HG03457 (cell line): ENCODE data around the gene CELF4.
"Not testable (repeated sequence)": the region's sequence is repeated elsewhere in the genome, so short reads cannot be mapped to it uniquely, and the experiment has no call there.

Experiments
- ATAC-seq: cut with Tn5 transposase; IDR thresholded peaks from one replicate; pipeline ENCODE4 v1.9.1; 2021; ENCODE audit warnings: moderate number of reproducible peaks; ENCODE audit not compliant: unreplicated experiment

The CELF4 gene

GRCh38 chr18:37375181-37375580 lies 190.4 kb downstream of the CELF4 start:
- ATAC-seq: no peak

DNA sequence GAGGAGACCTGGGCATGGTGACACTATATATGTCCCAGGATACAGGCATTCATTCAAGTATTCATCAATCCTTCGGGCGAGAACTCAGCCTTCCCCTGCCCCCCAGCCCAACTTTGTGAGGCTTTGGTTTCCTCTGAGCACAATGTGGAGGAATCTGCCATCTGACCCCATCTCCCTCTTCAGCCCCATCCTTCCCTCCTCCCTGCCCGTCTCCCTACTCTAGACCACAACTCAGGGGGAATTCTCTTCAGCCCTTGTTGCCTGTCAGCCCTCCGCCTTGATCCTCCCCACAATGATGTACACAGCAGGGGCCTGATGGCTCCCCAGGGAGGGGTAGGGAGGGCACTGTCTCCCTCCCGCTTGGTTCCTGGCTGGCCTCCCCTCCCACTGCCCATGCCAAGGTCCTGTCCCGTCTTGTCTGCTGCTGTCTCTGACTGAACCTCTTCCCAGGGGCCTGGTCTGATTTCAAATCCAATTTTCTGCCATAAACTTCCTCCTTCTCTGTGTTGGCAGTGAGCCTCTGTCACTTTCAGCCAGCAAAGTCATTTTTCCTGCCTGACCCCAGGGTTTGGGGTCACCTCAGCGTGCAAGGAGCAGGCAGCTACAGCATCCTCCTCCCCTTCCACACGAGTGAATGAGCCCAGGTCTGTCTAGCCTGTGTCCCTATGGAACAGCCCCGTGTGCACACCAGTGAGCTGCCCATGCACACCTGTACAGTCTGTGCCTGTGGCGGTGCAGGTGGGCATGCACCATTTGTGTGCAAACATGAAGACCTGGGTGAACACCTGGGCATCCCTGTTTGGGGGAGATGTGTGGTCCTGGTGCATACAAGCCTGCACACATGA lies 197.3 kb downstream of the CELF4 start:
- no peak for ATAC-seq

GRCh38 chr18:37364237-37364636 lies 201.4 kb downstream of the CELF4 start:
- ATAC-seq: no peak

DNA sequence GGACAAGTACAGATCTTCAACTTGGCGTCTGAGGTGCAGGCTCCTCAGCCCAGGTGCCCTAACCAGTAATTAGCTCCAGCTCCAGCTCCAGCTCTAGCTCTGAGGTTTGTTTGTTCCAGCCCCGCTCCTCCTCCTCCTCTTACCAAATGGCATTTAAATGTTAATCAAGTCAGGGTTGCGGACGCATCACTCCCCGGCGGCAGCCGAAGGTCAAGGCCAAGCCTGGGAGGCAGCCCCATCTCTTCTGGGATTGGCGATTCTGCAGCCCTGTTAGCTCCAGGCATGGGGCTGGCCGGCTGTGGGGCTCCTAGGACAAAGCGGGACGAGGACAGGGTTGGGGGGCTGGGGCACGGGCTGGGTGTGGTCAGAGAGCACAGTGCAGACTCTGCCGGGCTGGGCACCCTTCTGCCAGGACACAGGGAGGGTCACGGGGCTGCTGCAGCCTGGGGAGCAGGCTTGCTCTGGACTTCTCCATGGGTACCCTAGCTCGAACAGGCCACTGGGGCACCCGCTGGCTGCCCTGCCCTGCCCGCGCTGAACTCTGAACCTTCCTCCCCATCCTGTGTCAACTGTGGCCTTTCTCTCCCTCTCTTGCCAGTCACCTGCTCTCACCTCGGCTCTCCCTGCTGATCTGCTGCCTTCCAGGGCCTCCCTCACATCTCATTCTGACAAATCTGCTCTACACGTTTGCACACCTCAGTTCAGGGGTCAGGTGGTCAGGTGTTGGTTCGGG lies 203.3 kb downstream of the CELF4 start:
- no peak for ATAC-seq

- ATAC-seq: no peak
Measured at GRCh38 chr18:37361335-37362157, 204.1 kb downstream of the CELF4 start.

GRCh38 chr18:37358061-37358460 lies 207.5 kb downstream of the CELF4 start:
- ATAC-seq: not testable (repeated sequence)

- ATAC-seq: no peak
Measured at GRCh38 chr18:37355772-37356171, 209.8 kb downstream of the CELF4 start.

- no peak for ATAC-seq
Measured at GRCh38 chr18:37351110-37351509, 214.5 kb downstream of the CELF4 start.

- no peak for ATAC-seq
Measured at GRCh38 chr18:37348729-37349128, 216.9 kb downstream of the CELF4 start.

DNA sequence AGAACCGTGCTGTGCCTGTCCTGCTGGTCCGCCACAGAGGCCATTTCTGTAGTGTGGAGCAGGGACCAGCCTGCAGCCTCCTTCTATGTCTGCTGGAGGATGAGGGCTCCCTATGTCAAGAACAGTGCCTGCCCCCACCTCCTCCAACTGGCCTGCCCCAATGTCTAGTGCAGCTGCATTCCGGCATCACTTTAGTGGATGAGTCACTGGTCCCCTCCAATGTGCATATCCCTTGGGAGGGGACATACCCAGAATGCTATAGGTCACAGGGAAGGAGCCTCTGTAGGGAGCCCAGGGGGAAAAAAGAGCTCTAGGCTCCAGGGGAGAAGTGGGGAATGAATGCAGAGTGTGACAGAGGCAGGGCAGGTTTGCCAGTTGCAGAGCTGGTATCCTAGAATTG lies 219.6 kb downstream of the CELF4 start:
- no peak for ATAC-seq

- no peak for ATAC-seq
Measured at GRCh38 chr18:37343542-37343851, 222.1 kb downstream of the CELF4 start.

DNA sequence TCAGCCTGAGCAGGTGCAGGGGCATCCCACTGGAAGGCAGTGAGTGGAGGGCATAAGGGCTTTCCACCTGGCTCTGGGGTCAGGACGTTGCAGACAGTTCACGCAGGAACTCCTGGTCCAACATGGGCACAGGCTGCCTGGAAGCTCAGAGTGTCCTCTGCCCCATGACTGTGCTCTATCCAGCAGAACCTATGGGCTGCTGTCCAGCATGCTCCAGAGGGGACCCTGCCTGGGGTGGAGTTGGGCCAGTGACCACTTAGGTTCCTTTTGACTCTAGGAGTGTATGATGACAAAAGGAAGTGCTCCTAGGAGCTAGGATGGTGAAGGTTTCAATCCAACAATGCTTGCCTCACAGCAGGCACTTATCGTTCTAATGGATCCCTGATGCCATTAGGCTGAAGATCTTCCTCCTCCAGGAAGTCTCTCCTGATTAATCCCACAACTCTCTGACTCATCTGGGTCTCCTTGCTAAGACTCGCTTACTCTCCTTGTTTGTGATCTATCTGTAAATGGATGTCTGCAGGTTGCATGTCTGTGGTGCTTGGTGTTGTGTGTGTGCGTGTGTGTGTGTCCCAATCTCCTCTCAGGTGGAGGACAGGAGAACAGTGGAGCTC lies 224.0 kb downstream of the CELF4 start:
- no peak for ATAC-seq

DNA sequence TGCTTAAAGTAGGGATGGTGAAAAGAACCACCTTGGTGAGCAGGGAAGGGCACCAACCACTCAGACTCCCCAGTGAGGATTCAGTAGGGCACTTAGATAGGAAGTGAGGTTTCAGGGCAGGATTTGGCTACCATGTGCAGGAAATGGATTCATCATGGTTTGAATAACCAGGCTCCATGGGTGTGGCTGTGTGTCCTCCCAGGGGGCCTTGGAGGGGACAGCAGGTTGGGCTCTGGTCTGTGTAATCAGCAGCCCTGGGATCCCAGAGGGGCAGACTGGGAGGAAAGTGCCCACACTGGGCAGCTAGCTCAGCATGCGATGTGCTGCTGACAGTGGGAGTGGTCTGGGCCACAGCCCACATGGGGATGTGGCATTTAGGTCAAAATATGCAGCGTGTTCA lies 224.6 kb downstream of the CELF4 start:
- ATAC-seq: no peak

DNA sequence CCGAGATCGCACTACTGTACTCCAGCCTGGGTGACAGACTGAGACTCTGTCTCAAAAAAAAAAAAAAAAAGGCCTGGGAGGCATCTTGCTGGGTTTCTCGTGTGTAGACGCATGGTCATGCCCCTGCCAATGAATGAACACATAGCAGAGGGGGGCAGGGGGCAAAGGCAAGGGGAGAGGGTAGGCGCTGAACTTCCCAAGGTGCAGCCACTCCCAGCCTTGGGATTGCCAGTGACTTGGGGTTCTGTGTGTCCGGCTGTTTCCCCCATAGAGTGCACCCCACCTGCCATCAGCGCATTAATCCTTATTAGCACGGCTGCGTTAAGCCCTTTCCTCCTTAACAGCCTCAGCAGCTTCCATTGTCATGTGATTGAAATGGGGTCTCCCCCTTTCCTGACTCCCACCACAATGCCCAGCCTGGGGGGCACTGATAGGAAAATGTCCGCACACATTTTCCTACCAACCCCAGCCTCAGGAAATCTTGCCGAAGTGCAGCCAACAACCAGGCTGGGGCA lies 225.8 kb downstream of the CELF4 start:
- ATAC-seq: no peak

DNA sequence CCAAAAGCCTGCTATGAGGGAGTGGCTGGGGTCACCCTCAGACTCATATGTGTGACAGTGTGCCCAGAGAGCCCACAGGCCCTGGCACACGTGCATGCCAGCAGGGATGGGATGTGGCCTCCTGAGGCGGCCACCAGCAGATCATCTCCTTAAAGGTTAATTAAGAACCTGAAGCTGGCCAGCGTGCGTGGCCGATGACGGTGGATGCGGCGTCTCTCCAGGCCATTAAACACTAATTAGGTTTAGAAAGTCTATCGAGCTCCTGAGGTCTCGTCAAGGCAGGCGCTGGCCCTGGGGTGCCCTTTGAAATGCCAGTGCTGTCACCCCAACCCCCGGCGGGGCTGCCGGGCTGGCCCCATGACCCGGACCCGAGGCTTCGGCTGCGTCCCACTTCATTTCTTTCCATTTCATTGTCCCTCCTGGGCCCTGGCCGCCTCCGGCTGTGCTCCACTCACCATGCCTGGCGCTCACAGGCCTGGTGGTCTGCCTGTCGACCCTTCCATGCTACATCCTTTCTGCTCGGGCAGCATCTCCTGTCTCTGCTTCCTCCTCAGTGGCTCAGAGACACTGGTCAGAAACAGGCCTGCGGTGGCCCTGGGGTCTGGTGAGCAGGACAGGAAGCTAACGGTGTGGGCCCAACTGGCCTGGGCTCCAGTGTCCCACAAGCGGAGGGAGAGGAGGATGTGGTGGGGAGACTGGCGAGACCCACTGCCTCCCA lies 228.9 kb downstream of the CELF4 start:
- ATAC-seq: no peak

DNA sequence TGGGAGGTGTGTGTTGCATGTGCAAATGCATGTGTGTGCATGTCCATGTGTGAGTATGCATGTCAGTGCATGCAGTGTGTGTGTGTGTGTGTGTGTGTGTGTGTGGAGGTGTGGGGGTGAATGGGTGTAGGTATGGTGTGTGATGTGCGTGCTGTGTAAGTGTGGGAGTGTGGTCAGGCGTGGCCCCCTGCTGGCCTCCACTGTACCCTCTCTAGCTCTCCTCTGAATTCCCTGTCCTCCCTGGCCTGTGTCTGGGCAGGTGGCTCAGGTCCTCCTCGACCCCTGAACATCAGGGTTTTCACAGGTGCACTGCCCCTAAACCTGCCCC lies 230.2 kb downstream of the CELF4 start:
- no peak for ATAC-seq

GRCh38 chr18:37334631-37335408 lies 230.8 kb downstream of the CELF4 start:
- no peak for ATAC-seq

DNA sequence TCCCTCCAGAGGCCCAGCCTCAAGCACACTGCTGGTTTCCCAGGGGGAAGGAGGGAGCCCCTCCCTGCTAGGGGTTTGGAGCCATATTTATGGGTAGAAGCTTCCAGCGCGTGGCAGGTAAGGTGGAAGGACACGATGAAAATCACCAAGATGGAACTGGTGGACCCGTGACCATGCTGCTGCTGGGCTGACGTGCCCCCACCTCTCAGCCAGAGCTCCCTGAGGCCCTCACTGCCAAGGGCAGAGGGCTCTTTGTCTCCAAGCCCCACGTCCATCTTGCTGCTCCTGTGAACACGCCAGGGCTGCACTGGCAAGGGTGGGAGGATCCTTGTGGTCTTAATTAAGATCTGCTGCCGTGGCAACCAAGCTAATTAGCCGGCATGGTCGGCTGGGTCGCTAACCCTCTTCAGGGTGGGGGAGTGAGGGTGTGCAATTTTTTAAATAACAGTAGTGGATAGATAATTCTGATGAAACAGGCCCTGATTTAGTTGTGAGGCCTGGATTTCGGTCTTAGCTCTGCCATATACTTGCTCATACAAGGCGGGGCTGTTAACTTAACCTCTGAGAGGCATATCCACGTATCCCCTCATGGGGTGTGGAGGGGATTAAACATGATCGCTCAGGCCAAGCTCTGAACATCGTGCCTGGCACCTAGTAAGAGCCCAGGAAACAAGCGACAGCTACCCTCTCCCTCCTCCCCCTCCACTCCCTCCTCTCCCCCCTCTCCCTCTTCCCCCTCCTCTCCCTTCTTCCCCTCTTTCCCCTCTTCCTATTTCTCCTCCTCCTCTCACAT lies 232.8 kb downstream of the CELF4 start:
- ATAC-seq: no peak

- no peak for ATAC-seq
Measured at GRCh38 chr18:37332219-37332618, 233.4 kb downstream of the CELF4 start.
